ENCODE measurements around the gene TBR1.

Gene TBR1

GRCh38 chr2:161415987-161416707 lies at the start of gene TBR1:
TSS of gene TBR1 (plus strand) at chr2:161416297. CDS start at chr2:161416411, 114 bp downstream.
- DNase-seq (ENCODE audit: low spot score), result no peak

GRCh38 chr2:161367675-161368074 lies 48.4 kb upstream of the TBR1 start:
- DNase-seq (ENCODE audit: low spot score), result no peak

- no peak for DNase-seq (ENCODE audit: low spot score)
Observed at GRCh38 chr2:161369311-161369710, 46.8 kb upstream of the TBR1 start.

DNA sequence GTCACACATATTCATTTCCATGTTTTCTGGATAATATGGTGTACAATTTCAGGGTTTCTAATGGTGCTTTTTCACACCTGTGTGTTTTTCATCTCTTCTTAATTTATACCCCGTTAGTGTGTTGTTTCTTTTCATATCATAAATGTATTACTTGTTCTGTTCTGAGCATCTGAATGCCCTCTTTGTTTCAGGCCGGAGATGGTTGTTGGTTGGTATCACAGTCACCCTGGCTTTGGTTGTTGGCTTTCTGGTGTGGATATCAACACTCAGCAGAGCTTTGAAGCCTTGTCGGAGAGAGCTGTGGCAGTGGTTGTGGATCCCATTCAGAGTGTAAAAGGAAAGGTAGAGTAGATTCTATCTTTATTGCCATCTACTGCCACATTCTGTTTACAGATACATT lies 45.1 kb upstream of the TBR1 start:
- DNase-seq (ENCODE audit: low spot score), result no peak

- no peak for DNase-seq (ENCODE audit: low spot score)
Observed at GRCh38 chr2:161371869-161372268, 44.2 kb upstream of the TBR1 start.

- no peak for DNase-seq (ENCODE audit: low spot score)
Observed at GRCh38 chr2:161373942-161374341, 42.2 kb upstream of the TBR1 start.

- no peak for DNase-seq (ENCODE audit: low spot score)
Observed at GRCh38 chr2:161374446-161374845, 41.7 kb upstream of the TBR1 start.

DNA sequence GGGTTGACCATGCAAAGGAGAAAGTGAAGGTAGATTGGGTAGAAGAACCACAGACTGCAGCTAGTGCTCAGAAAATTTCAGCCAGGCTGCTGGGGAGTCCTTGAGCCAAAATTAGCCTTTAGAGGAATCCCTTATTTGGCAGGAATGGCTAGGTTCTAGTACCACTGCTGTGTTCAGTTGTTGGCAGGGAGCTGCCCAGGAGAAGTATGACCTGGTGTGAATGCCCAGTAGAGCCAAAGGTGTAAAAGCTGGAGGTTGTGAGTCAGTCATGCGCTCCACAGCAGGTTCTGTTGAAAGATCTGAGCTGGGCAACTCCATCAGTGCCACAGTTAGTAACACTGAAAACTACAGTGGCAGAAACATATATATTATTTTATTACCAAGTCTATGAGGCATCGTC lies 36.4 kb upstream of the TBR1 start:
- DNase-seq (ENCODE audit: low spot score), result no peak

DNA sequence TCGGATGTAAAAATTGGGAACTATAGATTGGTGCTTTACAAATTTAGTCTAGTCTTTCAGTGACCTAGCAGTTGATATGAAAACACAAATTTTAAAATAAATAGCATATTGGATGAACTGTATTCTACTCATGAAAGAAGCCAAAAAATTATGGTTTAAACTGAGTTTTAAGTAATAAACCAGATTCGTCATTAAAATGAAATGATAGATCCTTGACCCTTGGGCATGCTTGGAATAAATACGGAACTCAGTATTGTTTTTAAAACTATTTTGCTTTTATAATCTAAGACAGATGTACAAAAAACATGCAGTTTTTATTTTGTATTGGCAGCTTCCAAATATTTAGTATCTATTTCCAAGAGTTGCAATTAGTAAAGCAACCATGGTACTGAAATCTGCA lies 34.6 kb upstream of the TBR1 start:
- no peak for DNase-seq (ENCODE audit: low spot score)

DNA sequence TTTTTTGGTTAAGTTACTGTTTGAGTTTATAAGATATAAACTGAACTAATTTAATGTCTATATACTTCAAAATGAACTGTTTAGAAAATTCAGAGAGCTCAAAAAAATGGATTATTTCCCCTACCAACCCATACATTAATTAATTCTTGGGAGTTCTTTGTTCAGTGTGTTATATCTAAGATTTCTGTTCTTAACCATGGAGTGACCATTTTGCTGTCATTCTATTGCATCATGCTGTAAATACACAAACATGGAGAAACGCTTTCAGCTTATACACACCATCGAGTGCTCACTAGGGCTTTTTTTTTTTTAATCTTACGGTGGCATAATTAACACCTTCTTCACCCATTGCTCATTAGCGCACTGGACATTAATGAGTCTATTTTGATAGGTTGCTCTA lies 33.4 kb upstream of the TBR1 start:
- no peak for DNase-seq (ENCODE audit: low spot score)

GRCh38 chr2:161384864-161385263 lies 31.2 kb upstream of the TBR1 start:
- DNase-seq (ENCODE audit: low spot score), result no peak

GRCh38 chr2:161386228-161386824 lies 29.8 kb upstream of the TBR1 start:
- no peak for DNase-seq (ENCODE audit: low spot score)

DNA sequence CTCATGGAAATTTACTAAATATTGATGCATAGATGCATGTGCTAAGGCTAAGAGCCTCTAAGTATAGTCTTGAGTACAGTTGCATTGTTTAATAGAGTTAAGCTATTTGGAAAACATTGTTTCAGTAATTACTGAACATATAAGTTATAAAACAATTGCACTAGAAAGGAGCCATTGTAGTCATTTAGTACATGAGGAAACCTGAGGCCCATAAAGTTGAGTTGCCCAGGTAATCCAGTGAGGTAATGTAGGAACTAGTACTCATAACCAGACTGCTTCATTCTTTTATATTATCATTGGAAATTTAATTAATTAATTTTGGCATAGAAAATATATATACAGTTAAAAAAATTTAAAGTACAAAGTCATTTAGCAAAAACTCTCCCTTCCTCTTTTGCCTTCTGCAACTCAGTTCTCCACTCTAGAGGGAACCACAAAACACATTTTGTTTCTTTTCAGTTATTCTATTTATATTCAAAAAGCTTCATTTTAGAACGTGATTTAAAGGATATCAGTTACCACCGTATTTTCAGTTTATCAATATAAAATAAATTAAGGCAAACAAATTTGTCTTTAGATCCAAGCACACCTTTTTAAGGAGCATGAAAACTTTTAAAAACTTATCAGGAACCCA lies 27.8 kb upstream of the TBR1 start:
- no peak for DNase-seq (ENCODE audit: low spot score)

DNA sequence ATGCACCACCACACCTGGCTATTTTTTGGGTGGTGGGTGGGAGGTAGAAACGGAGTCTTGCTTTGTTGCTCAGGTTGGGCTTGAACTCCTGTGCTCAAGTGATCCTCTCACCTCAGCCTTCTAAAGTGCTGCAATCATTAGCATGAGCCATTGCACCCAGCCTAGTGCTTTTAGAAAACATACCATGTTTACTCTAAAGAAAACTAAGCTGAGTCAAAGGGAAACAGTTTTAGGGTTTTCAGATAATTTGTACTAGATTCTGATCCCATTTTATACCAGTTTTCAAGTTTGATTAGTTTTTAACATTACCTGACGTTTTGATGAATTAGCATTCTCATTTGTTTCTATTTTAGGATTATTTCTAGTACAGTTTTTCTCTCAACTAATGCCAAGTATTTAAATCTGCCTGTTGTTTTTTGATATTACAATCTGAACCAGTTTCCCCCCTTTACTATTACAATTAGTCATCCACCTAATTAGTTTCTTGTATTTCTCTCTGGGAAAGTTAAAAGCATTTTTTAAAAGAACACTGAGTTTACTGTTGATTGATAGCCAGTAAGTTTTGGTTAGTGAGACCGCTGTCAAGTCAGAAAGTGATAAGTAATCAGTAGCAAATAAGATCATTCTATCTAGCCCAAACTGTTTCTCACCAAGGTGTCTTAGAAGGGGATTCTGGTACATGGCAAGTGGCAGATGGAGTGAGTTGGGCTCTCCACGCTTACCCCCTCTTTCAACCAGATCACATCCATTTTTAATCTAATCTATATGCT lies 24.2 kb upstream of the TBR1 start:
- no peak for DNase-seq (ENCODE audit: low spot score)

- no peak for DNase-seq (ENCODE audit: low spot score)
Observed at GRCh38 chr2:161400076-161400475, 16.0 kb upstream of the TBR1 start.

- no peak for DNase-seq (ENCODE audit: low spot score)
Observed at GRCh38 chr2:161402297-161402696, 13.8 kb upstream of the TBR1 start.

DNA sequence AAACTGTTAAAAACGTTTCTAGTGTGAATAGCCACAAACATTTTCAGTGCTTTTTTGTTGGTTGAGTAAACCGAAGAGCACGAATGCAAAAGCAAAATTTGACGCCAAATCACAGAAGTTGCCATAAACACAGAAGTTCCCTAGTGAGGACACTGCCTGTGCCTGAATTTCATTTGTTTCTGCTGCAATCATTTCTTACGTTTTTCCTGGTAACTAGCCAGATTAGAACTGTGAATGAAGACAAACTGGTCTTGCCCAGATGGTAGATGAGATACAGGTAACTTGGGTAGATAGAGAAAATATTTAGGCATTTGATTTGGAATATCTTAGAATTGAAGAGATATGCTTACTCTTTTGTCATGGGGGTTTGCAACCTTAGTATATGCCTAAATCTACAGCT lies 9.8 kb upstream of the TBR1 start:
- no peak for DNase-seq (ENCODE audit: low spot score)

DNA sequence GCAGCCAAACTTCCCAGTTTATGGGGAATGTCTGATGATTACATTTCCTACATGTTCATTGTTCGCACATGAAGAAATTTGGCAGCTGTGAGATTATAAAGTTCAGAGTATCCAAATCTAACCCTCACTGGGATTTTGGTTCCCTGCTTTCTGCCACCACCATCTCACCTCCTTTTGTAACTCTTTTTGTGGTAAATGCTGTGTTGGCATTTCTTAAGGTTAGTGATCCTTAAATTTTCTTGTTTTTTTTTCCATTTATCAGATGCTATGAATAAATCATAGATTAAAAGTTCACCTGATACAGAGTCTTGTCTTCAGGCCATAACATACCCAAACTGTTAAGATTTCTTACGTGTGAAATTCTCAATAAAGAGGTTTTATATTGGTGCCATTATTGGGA lies 8.5 kb upstream of the TBR1 start:
- DNase-seq (ENCODE audit: low spot score), result no peak

DNA sequence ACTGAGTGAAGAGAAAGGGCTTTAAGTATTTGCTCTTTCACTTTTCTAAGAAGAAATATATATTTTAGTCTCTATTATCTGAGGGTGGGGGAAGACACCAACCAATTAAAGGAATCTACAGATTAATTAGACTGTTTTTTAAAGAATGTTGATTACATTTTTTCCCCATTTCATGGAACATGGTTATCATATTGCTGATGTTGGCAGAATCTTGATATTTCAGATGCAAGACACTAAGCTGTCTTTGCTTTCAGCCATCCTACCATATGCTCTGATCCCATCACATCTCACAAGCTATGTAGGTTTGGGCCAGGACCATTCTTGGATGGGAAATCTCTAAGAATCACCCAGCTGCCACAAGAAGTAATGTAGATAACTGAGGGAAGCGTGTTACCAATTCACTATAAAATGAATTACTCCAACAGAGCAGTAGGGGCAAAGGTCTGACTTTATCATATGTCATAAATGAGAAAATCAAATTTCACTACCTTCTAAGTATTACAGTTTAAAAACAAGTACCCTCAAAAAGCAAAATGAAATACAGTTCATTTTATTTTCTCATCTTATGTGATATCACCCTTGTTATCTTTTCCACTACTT lies 6.7 kb upstream of the TBR1 start:
- no peak for DNase-seq (ENCODE audit: low spot score)

GRCh38 chr2:161412346-161412745 lies 3.8 kb upstream of the TBR1 start:
- no peak for DNase-seq (ENCODE audit: low spot score)

DNA sequence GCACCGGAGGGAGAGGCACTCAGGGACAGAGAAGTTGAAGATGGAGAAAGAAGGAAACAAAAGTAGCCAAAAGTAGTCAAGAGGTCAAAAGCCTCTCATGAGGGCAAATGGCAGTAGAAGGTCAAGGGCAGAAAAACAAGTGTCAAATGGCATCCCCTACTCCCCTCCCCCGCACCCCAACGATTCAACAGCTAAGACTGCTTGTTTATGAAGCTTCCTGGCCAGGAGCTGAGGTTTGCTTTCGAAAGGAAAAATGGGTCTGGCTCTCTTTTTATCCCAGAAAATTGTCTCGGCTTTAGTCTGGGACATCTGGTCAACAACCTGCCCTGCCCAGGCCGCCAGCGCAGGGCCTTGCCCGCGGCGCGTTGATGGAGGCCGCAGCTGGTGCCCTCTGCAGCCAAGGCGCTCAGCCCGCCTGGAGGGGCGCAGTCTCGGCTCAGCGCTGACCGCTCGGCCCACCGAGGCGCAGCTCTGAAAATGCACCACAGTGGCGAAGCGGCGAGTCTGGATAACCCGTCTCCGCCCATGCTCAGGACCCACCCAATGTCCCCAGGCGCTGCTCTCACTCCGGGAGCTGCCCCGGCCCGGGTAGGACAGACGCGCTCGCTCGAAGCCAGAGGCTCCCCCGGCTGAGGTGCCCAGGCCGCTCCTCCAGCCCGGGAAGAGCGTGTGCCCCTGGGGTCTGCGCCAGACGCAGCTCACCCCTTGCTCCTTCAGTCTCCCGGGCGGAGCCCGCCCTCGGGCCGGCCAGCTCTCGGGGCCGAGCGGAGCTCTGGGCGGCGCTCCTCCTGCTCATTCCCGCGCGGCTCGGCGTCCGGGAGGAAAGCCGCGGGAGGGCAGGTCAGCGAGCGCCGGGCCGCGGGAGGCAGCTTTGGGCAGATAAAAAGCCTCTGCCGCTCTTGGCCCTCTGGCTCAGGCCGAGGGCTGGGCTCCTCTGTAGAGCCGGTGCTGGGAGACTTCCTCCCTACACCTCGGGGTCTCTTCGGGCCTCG lies 1.8 kb upstream of the TBR1 start:
- no peak for DNase-seq (ENCODE audit: low spot score)
